ENCODE results near the gene GLIS1. TPM values are rescaled to one million over a fixed set of nuclear protein-coding genes. Genes with fewer than 3 reads are reported as not detected.
A peak's percentile ranks its signal among the peaks of the same experiment; 100 is the strongest.

Gene GLIS1
- total RNA-seq, 1 experiment from 2014 or later, result 0.71 TPM

DNA sequence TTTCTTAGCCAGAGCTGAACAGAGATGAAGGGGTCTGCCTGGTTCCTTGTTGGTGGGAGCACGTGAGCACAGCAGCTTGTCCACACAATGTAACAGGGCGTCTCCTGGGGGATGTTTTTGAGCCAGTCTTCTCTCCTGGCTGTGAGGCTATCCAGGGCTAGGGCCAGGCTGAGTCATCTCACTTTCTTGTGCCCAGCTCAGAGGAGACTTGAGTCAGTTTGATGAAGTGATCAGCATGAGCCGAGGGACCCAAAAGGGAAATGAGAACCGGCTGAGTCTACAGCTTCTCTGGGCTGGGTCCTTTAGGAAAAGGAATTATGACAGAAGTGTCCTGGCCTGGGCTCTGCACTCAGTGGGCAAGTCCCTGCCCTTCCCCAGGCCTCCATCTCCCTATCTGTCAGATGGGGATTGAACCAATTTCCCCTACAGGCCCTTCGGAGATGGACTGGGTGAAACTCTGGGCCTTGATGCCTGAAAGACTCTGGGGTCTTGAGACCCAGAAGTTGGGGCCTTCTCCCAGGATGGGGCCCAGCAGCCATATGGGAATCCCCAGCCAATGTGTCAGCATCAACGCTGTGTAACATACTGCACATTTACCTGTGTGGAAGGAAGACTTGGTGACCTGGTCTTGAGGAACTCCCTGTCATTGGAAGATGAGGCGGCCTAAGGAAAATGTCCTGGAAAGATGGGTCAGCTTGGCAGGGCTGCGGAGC lies 243.2 kb downstream of the GLIS1 start:
- peak; percentile 51 for DNase-seq (ENCODE audit: low read depth)

DNA sequence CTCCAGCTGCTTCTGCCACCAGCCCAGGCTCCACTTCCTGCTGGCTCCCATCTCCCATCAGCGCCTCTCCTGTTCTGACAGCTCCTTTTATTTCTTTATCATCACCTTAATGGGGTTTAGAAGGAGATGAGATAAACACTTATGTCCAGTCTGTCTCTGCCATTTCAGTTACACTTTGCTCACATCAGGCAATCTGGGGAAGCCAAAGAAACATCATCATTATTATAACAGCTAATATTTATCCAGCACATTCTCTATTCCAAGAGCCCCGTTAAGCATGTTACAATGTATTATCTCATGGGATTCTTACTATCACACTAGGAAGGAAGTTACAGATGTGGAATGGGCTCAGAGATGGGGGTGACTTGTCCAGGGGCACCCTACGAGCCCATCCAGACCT lies 248.6 kb downstream of the GLIS1 start:
- no peak for DNase-seq (ENCODE audit: low read depth)

DNA sequence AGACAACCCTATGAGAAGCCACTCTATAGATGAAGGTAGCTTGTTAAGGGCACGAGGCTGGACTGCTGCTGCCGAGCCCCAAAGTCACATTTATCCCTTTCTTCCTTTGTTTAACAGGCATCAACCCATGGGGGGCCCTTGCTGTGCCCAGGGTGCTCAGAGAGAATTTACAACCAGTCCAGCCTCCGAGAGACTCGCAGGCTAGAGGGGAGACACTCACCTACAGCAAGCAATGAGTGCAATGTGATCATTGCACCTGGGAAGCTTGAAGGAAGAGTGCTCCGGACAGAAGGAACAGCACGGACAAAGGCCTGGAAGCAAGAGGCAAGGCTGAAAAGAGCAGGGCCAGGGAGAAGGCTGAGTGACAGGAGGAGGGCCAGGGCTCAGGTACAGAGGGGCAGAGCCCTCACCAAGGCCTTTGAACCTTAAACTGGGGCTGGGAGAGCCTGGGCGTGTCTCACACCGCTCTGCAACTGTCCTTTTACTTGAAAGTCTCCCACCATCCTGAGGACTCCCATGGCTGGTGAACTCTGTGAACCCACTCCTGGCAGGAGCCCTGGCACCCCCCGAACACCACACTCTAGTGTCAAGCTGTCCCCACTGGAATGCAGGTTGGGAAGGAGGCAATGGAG lies 252.5 kb downstream of the GLIS1 start:
- no peak for DNase-seq (ENCODE audit: low read depth)

DNA sequence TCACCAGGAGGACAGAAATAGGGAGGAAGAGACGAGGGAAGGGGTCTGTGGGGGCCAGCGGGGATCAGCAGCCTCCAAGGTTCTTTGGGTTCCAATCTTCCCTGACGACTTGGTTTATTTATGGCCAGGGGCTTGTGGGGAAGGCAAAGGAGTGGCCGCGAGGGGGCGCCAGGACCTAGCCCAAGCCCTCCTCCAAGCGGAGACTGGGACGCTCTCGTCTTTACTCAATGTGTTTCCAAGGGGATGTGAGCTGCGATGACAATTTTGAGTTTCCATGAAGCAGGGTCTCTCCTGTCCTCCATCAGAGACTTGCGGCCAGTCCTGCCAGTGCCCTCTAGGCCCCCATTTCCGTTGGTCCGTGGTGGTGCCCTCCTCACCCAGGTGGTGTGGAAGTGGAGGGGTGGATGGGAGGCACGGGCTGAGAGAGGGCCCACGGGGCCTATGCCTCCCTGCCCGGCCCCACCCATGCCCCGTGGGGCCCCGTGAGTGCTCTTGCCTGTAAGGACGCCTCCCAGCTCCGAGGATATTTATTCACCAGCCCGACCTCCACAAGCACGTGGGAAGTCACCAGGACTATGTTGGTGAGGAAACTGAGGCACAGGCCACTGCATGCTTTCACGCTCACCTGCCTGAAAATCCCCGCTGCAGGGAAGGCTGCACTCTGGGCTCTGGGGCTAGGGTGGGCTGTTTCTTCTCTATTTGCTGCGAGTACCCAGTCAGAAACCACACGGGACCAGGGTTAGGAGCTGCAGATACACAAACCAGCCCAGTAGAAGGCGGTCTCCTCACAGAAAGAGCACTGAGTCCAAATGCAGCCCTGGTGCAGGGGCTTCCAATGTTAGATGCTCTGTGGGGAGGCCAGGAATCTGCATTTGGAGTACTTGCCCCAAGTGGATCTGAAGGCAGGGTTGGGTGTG lies 253.2 kb downstream of the GLIS1 start:
- DNase-seq (ENCODE audit: low read depth), result peak; percentile 71

DNA sequence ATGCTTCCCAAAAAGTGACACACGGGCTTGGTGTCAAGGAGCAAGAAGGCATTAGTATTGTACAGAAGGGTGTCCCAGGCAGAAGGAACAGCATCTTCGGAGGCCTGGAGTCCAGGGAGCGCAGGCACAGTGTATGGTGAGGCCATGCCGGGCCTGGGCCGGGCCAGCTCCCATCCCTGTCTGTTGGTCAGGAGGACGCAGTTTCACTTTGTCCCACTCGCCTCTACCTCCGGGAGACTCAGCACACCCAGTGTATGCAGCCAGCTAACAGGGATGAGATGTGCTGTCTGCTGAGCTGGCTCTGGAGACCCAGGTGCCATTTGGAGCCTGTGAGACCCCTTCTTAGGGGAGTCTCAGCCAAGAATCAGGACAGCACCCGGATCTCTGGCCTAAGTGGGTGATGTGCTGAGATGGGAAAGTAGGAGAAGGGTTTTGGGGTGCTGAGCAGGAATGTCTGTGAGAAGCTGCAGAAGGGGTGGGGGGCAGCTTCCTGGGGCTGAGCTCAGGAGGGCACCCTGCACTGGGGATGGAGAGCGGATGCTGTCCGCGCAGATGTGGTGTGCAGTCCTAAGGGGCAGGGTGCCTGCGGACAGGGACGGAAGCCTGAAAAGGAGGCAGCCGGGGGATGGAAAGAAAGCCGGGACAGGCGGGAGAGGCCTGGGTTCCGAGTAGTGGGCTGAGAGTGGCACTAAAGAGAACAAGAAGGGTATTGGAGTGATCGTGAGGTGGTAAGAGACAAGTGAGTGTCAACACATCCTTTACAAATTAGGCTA lies 254.1 kb downstream of the GLIS1 start:
- no peak for DNase-seq (ENCODE audit: low read depth)

DNA sequence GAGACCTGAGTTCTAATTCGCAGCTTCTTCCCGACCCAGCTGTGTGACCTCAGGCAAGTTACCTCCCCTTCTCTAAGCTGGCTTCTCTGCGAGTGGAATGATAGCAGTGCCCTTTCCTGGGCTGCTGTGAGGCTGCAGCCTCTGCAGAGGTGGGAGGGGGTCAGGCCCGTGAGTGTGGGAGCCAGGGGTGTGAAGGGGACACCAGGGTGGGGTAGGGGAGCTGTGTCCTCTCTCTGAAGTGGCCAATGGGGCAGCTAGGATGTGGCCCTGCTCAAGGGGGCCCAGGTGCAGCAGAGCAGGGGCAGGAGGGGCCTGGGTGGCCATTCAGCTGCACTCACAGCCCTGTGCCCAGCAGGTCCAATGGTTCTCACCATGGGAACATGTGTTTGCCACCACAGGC lies 255.3 kb downstream of the GLIS1 start:
- no peak for DNase-seq (ENCODE audit: low read depth)

DNA sequence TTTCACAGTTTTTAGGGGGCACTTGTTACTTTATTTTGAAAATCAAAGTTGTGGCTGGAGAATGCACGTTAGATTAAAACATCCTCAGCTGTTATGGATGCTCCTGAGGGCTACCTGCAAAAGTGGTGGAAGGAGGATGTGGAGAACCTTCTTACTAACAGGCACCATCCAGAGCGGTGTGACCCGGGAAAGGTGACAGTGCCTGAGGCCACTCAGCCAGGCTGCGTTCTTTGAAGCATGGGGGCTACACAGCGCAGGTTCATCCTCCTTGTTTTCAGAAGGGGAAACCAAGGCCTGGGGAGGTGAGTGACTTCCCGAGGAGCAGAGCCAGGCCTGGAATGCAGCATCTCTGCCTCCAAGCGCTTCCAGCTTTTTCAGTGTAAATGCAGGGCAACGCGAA lies 255.8 kb downstream of the GLIS1 start:
- DNase-seq (ENCODE audit: low read depth), result no peak

DNA sequence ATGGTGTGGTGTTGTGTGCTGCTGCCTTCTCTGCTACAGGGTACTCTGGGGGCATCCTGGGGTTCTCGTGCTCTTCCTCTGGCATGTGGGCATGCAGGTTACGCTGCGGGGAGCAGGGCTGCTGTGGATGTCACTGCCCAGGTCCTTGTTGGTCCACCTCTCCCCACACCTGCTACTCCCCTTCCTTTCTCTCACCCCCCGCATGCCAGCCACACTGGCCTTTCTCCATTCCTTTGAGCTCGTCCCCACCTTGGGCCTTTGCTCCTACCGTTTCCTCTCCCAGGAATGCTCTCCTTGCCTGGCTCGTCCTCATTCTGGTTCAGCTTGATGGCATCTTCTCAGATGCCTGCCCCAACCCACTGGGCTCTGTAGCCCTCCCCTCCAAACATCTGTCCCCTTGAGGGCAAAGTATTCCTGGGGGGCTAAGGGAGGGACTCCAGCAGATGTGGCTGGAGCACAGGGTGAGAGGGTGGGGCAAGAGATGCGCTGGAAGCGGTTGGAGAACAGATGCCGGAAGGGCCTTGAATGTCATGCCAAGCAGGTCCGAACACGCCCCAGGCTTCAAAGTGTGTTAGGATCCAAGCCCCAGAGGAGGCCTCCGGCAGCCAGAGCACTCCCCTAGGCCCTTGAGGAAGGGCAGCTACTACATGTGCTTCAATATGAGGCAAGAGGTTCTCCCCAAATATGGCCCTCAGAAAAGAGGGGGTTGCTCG lies 256.4 kb downstream of the GLIS1 start:
- no peak for DNase-seq (ENCODE audit: low read depth)

DNA sequence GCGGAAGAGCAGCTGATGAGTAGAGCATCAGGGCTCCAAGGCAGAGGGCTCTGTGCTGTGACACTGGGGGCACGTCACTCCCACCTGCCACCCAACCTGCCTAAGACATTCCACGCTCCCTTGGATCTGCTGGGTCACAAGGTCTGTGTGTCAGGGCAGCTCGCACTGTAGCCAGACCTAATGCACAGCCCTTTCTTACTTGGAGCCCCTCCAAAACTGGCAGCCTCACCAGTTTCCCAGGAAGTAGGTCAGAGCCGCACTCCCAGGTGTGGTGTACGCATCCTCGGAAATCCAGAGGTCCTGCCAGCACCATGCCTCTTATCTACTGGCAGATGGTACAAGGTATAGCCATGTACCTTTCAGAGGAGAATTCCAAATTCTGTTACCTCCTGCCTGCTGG lies 257.5 kb downstream of the GLIS1 start:
- no peak for DNase-seq (ENCODE audit: low read depth)

DNA sequence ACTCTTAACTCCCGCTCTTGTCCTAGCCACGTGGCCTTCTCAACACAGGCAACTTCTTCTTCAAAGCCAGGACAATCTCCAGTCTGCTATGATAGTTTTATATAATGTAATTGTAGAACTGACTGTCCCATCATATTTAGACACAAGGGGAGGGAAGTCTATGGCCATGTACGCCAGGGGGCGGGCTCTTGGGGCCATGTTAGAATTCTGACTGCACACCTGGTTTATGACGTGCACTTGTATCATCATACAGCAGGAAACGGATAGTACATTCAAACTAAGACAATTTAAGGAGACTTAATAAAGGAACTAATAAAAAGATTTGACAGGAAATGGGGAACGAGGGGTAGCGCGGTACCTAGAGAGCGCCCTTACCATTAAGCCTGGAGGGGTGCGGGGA lies 258.3 kb downstream of the GLIS1 start:
- no peak for DNase-seq (ENCODE audit: low read depth)

DNA sequence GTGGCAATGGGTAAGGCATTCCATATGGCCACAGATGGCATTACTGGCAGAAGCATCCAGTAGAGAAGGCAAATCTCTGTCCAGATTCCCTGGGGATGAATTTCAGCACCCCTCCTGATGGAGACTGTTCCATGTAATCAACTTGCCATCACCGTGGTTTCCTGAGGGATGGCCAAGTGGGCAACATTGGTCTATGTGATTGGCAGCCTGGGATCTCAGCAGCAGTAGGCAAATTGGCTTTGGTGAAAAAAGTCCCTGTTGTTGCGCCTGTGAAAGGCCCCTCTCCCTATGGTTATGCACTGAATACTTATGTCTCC lies 260.5 kb downstream of the GLIS1 start:
- DNase-seq (ENCODE audit: low read depth), result no peak

DNA sequence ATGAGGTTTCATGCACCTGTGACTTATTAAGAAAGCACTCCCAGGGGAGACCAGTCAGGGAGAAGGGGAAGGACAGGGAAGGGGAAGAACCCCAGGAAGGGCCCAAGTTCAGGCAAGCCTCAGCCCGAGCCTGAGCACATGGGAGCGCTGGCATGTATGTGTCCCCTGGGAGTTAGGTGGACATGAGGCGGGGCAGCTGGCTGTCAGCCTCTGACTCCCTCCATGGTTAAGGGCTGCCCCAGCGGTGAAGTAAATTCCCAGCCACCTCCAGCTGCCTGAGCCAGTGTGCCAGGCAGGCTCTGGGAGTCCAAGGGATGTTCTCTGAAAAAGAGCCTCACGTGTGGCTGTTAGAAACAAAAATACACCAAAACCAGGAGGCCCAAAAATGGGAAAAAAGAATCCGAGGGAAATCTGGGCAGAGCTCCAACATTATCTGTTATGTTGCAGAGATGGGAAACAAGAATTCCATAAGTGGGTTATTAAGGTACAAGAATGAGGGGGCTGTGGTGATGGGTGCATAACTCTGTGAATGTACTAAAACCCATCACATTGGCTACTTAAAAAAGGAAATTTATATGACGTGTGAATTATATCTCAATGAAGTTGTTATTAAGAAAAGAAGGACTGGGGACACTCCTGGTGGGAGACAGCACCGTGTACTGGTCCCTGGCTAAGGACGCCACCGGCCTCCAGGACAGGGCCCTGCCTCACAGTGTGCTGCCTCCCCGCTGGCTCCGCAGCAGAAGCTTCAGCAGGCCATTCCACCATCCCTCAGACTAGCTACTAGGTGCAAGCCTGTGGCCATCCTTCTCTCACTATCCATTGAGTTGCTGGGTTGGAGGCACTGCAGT lies 261.1 kb downstream of the GLIS1 start:
- no peak for DNase-seq (ENCODE audit: low read depth)

DNA sequence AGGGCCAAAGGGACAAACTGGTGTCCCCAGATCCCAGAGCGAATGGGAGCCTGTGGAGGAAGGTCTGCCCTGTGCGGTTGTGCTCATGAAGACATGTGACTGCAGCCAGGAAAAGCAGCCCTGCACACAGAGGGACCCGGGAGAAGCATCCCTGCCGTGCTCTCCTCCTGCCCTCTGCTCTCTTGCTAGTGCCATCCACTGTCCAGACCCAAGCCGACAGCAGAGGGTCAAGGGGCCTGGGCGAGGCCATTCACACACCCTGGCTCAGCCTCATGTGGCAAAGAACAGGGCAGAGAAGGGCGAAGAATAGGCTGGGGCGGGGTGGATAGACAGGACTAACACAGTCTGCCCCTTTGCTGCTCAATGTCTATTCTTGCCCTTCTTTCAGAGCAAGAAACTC lies 262.4 kb downstream of the GLIS1 start:
- no peak for DNase-seq (ENCODE audit: low read depth)

DNA sequence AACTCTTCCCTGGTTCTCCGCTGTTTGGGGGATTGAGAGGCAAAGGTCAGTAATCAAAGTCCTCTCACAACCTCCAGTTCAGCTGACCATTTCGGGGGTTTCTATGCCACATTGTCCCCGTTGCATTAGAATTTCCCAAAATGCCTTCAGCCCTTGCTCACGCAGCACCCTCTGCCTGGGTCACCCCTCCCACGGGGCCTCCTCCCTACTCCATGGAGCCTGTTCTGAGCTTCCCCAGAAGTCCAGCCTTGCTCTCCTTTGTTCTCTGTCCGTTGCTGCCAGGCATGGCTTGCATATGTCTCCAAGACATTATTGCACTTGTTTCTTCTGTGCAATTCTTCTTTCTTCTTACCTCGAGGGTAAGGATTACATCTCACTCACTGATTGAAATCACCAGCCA lies 263.3 kb downstream of the GLIS1 start:
- DNase-seq (ENCODE audit: low read depth), result no peak

DNA sequence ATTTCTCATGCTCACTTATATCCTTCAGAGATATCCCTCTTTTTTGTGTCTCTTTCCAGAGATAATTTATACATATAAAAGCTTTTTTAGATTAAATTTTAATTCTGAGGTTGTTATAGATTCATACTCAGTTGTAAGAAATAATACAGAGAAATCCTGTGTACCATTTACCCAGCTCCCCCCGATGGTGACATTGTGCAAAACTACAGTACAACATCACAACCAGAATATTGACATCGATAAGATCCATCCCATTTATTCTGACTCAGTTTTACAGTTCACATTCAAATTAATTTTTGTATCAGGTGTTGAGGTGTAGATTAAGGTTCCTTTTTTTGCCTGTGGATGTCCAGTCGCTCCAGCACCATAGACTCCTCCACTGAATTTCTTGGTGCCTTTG lies 265.5 kb downstream of the GLIS1 start:
- DNase-seq (ENCODE audit: low read depth), result no peak

DNA sequence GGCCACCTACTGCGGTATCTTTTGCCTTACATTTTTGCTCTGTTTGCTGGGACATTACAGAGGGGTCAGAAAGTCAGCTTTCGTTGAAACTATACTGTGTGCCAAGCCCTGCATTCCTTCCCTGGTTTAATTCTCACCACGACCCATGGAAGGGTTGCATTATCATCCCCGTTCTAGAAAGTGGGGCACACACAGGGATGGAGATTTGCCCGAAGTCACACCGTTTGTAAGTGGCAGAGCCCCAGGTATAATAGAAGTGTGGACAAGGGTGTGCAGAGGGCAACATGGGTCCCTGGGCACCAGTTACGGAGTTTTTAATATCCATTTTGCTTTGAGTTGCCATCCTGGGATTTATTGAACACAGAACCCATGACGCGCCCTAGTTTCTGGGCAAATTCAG lies 268.0 kb downstream of the GLIS1 start:
- no peak for DNase-seq (ENCODE audit: low read depth)

DNA sequence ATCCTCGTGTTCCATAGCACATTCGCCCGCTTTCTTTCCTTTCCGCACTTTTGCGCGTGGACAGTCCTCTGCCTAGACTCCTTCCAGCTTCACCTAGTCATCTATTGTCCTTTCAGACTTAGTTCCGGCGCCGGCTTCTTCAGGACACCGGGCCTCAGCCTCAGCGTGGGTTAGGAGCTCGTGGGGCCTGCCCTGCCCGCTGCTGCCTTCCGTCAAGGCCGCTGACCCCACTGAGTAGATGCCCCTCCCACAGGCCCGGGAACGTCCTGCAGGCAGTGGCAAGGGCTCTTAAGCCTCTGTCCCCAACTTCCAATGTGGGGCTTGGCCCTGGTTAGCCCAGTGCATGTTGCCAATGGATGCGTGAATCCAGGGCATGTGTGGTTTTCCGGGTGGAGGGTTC lies 268.4 kb downstream of the GLIS1 start:
- no peak for DNase-seq (ENCODE audit: low read depth)

DNA sequence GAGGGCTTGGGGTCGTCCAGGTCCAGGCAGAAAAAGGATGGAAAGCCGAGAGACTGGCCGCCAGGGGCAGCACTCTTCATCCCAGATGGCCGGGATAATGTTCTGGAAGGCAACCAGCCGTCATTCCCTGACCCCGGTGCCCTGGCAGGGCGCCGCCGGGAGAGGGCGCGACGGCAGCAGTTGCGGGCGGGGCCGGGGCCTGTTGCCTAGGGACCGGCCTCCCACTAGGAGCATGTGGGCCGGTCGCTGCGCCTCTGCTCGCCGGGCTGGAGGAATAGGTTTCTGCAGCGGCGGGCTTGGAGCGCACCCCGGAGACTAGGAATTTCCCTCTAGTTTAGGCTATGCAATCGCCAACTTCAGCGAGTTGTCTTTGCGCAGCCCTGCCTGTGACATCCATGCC lies 268.8 kb downstream of the GLIS1 start:
- no peak for DNase-seq (ENCODE audit: low read depth)

DNA sequence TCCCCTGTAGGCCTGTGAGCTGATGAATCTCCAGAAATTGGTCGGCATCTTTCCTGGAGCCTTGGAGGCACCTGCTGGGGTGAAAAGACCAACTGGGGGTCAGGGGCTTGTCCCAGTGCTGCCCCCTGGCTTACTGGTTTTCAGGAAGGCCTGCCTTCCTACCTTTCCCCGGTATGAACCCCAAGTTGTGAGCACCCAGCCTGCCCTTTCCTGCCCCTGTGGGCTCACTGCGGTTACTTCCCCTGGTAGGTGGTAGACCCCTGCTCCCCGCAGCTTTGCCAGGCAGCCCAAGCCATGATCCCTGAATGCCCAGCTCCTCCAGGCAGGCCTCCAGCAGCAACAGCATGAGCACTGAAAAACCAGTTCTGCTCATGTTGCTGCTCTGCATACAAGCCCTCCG lies 269.6 kb downstream of the GLIS1 start:
- no peak for DNase-seq (ENCODE audit: low read depth)

DNA sequence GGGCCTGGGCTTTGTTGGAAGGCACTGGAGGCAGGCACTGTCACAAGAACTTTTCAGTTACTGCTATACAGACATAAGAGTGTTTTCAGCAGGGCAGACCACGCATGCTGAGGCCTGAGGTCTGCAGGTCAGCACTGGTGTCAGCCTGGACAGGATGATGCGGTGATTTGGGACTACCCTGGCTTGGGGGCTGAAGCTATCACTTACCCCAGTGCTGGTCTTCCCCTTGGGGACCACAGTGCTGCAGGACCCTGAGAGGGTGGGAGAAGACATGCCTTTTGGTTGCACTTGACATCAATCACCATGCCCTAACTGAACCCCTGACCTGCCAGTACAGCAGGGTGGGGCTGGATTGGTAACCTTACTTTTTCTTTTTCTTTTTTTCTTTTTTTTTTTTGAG lies 270.6 kb downstream of the GLIS1 start:
- DNase-seq (ENCODE audit: low read depth), result no peak

Measured in HT1080 (cell line).